Upper lobe of left lung (tissue), 6 donors: Measurements from ENCODE around the gene ITPKC. TPM values are rescaled to one million over a fixed set of nuclear protein-coding genes. Genes with fewer than 3 reads are reported as not detected.
"Not testable (repeated sequence)": the region's sequence is repeated elsewhere in the genome, so short reads cannot be mapped to it uniquely, and the experiment has no call there.

Experiments used
- ATAC-seq, 2 donors: fragments of 200-7000 bp; cut with Tn5 transposase; one replicate each; pipeline ENCODE4 v1.9.1; 2022; ENCODE audit warnings: mild to moderate bottlenecking in 2 of 2, moderate library complexity in 2 of 2; ENCODE audit not compliant: low FRiP score in 2 of 2
- DNase-seq, 2 donors: peaks; one replicate each; pipeline ENCODE4 v3.0.0-alpha.2; 2019 to 2020
- H3K27ac ChIP-seq, 4 donors: fragments of 200-600 bp; sonication (generic); one replicate each; pipeline ENCODE4 v1.5.1; 2016 to 2019
- H3K27me3 ChIP-seq, 4 donors: fragments of 200-600 bp; sonication (generic); one replicate each; pipeline ENCODE4 v1.5.1; 2017 to 2019
- H3K36me3 ChIP-seq, 4 donors: fragments of 200-600 bp; sonication (generic); one replicate each; pipeline ENCODE4 v1.5.1; 2016 to 2019
- H3K4me1 ChIP-seq, 4 donors: fragments of 200-600 bp; sonication (generic); one replicate each; pipeline ENCODE4 v1.5.1; 2018 to 2019
- H3K4me3 ChIP-seq, 4 donors: fragments of 200-600 bp; sonication (generic); one replicate each; pipeline ENCODE4 v1.5.1; 2017 to 2019; ENCODE audit warnings: mild to moderate bottlenecking in 2 of 4, moderate library complexity in 1 of 4
- H3K9me3 ChIP-seq, 4 donors: fragments of 200-600 bp; sonication (generic); one replicate each; pipeline ENCODE4 v1.5.1; 2018 to 2019
- EP300 ChIP-seq, 4 donors: sonication (generic); formaldehyde crosslinking; IDR thresholded peaks; one replicate each; pipeline ENCODE4 v1.5.1; 2017; ENCODE audit warnings: antibody characterized with exemption in 4 of 4, control low read depth in 2 of 4
- POLR2A ChIP-seq, 4 donors: fragments of 450-650 bp; IDR thresholded peaks; one replicate each; pipeline ENCODE4 v1.5.1; 2016 to 2017; ENCODE audit warnings: antibody characterized with exemption in 4 of 4, mild to moderate bottlenecking in 2 of 4
- POLR2AphosphoS5 ChIP-seq, 2 donors: sonication (generic); formaldehyde crosslinking; IDR thresholded peaks; one replicate each; pipeline ENCODE4 v1.5.1; 2017; ENCODE audit warnings: antibody characterized with exemption in 2 of 2
- WGBS, 2 donors: methylation state at CpG; one replicate each; pipeline ENCODE4 v1.1.5; 2017 to 2018; 5-methylcytosine and 5-hydroxymethylcytosine counted together
- total RNA-seq, 6 donors: library from RNA; depleted of rRNA in 4 of 6; stranded (reverse); fragments of >200 nt in 4 of 6; gene quantifications; one replicate each; pipeline versions ENCODE4 v1.1.0 to v1.2.1, GENCODE V29; 2016 to 2021
- TF ChIP-seq, protein P1 (sequence below), 6 experiments: fragments of 450-650 bp in 4 of 6; fragments of 200-600 bp in 2 of 6; sonication (generic) in 2 of 6; IDR thresholded peaks; one replicate each; pipeline ENCODE4 v1.5.1; 2016 to 2019; ENCODE audit warnings: antibody characterized with exemption in 6 of 6
- donor health status: DM: no; HTN: no; CAD: no; lungs with moderate emphysema.
- donor health status: DM: no; HTN: yes; CAD: no; lungs with severe emphysema.

Gene ITPKC
- total RNA-seq, 6 donors from 2014 or later: 38.4 to 76.0 (median 55.2) TPM

DNA sequence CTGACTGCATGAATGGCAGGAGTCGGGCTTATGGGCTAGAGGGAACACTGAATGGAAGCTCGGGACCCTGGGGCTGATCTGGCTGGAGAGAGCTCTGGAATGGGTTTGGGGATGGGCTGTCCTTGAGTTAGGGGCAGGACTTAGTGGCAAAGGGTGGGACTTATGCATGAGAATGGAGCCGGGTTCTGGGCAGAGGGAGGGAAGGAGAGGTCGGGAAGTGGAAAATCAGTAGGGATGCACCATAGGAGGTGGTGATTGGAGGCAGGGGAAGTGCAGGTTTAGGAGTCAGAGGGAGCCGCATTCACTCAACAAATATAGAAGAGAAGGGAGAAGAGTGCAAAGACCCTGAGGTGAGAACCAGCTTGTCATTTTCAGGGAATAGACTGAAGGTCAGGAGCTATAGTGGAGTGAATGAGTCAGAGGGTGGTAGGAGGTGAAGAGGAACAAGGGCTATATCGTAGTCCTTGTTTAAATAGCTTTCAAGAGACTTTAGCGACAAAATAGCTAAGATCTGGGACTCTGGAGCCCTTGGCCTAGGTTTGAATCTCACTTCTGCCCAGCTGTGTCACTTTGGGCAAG, 61.9 kb downstream of the ITPKC start:
- Histone ChIP-seq H3K27ac (peak overlapping the region; percentile 92 to 98 (median 98)), H3K4me1 (peaks cover 13 to 20% (median 18%) of the 10 kb centered on the region in 4 donors), H3K36me3 (peaks cover 0 to 4% (median 2%) of the 10 kb centered on the region in 4 donors), H3K9me3 (no peaks in the 10 kb centered on the region), H3K4me3 (peak overlapping the region; percentile 75 to 90 (median 88)), H3K27me3 (no peaks in the 10 kb centered on the region)
- no peak for ATAC-seq
- TF ChIP-seq EP300 (IDR thresholded peaks at IDR 0.05): no peak
- no peak for TF ChIP-seq POLR2A (IDR thresholded peaks at IDR 0.05)
- no peak for TF ChIP-seq POLR2AphosphoS5 (IDR thresholded peaks at IDR 0.05)
- TF ChIP-seq, protein P1, sequence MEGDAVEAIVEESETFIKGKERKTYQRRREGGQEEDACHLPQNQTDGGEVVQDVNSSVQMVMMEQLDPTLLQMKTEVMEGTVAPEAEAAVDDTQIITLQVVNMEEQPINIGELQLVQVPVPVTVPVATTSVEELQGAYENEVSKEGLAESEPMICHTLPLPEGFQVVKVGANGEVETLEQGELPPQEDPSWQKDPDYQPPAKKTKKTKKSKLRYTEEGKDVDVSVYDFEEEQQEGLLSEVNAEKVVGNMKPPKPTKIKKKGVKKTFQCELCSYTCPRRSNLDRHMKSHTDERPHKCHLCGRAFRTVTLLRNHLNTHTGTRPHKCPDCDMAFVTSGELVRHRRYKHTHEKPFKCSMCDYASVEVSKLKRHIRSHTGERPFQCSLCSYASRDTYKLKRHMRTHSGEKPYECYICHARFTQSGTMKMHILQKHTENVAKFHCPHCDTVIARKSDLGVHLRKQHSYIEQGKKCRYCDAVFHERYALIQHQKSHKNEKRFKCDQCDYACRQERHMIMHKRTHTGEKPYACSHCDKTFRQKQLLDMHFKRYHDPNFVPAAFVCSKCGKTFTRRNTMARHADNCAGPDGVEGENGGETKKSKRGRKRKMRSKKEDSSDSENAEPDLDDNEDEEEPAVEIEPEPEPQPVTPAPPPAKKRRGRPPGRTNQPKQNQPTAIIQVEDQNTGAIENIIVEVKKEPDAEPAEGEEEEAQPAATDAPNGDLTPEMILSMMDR (IDR thresholded peaks at IDR 0.05): no peak
- 10 to 13% methylated on average over 7 of the region's 7 CpGs for WGBS, 2 donors
- no peak for DNase-seq

DNA sequence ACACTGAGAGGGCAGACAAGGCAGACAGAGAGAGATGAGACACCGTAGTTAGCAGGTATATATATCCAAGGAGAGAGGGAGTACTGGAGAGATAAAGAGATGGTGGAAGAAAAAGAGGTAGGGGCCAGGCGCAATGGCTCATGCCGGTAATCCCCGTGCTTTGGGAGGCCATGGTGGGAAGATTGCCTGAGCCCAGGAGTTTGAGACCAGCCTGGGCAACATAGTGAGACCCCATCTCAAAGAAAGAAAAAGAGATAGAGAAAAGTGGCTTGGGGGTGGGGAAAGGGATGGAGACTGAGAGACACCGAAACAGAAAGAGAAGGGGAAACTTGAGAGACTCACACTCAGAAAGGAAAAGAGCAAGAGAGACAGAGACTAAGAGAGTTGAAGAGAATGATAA, 63.7 kb downstream of the ITPKC start:
- no peak for DNase-seq
- no peak for ATAC-seq
- Histone ChIP-seq H3K27me3 (no peaks in the 10 kb centered on the region), H3K36me3 (peaks cover 0 to 15% (median 9%) of the 10 kb centered on the region in 4 donors), H3K27ac (no peak overlapping the region), H3K9me3 (no peaks in the 10 kb centered on the region), H3K4me3 (no peak overlapping the region), H3K4me1 (peaks cover 13 to 20% (median 18%) of the 10 kb centered on the region in 4 donors)
- 92 to 96% methylated on average over 5 of the region's 5 CpGs for WGBS, 2 donors
- TF ChIP-seq, protein P1 (IDR thresholded peaks at IDR 0.05): no peak
- TF ChIP-seq POLR2AphosphoS5 (IDR thresholded peaks at IDR 0.05): no peak
- no peak for TF ChIP-seq EP300 (IDR thresholded peaks at IDR 0.05)
- TF ChIP-seq POLR2A (IDR thresholded peaks at IDR 0.05): no peak

DNA sequence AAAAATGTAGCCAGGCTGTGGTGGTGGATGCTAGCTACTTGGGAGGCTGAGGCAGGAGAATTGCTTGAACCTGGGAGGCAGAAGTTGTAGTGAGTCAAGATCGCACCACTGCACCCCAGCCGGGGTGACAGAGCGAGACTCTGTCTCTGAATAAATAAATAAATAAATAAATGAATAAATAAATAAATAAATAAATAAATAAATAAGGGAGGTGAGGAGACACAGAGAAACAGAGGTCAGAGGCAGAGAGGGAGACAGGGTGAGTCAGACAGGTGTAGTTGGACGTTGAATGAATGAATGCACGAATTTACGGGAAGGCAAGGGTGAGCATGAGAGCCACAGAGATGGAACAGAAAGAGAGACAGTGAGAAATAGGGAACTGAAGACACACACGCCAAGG, 64.2 kb downstream of the ITPKC start:
- no peak overlapping the region for H3K4me3 ChIP-seq

DNA sequence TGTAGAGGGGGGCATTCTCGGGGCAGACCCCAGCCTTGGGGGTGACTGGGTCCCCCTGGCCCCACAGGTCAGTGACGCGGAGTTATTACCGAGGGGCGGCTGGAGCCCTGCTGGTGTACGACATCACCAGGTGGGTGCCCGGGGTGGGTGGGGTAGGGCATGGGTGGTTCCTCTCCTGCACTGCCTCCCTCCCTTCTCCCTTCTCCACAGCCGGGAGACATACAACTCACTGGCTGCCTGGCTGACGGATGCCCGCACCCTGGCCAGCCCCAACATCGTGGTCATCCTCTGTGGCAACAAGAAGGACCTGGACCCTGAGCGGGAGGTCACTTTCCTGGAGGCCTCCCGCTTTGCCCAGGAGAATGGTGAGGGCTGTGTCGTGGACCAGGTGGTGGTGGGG, 66.8 kb downstream of the ITPKC start:
- Histone ChIP-seq H3K27me3 (no peaks in the 10 kb centered on the region), H3K27ac (no peak overlapping the region), H3K9me3 (no peaks in the 10 kb centered on the region), H3K4me3 (no peak overlapping the region), H3K4me1 (peaks cover 6 to 9% (median 7%) of the 10 kb centered on the region in 4 donors), H3K36me3 (peaks cover 0 to 30% (median 16%) of the 10 kb centered on the region in 4 donors)
- DNase-seq (peak in 1 of 2 donors; percentile 55), ATAC-seq (no peak)
- TF ChIP-seq, protein P1 (IDR thresholded peaks at IDR 0.05): no peak
- no peak for TF ChIP-seq POLR2A (IDR thresholded peaks at IDR 0.05)
- TF ChIP-seq POLR2AphosphoS5 (IDR thresholded peaks at IDR 0.05): no peak
- no peak for TF ChIP-seq EP300 (IDR thresholded peaks at IDR 0.05)
- 90 to 95% methylated on average over 5 to 12 of the region's 14 CpGs for WGBS, 2 donors

More for the DNA sequence above, 64.2 kb downstream of the ITPKC start:
- WGBS, 2 donors: 90 to 96% methylated on average over 7 of the region's 7 CpGs
- no peak overlapping the region for H3K27ac ChIP-seq
- no peak for TF ChIP-seq EP300 (IDR thresholded peaks at IDR 0.05)
- TF ChIP-seq, protein P1 (IDR thresholded peaks at IDR 0.05): no peak
- no peak for TF ChIP-seq POLR2A (IDR thresholded peaks at IDR 0.05)
- TF ChIP-seq POLR2AphosphoS5 (IDR thresholded peaks at IDR 0.05): no peak
- H3K9me3 ChIP-seq: no peaks in the 10 kb centered on the region
- DNase-seq (no peak), ATAC-seq (no peak)
- H3K4me1 ChIP-seq: peaks cover 13 to 20% (median 18%) of the 10 kb centered on the region in 4 donors
- H3K27me3 ChIP-seq: no peaks in the 10 kb centered on the region
- peaks cover 0 to 18% (median 9%) of the 10 kb centered on the region in 4 donors for H3K36me3 ChIP-seq

DNA sequence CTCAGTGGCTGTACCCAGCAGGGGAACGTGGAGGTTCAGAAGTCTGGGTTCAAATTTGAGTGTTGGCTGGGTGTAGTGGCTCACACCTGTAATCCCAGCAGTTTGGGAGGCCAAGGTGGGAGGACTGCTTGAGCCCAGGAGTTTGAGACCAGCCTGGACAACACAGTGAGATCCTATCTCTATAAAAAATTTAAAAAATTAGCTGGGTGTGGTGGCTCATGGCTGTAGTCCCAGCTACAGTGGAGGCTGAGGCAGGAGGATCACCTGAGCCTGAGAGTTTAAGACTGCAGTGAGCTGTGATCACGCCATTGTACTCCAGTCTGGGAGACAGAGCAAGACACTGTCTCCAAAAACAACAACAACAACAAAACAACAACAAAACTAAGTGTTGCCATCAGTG, 67.2 kb downstream of the ITPKC start:
- not testable (repeated sequence) for H3K9me3 ChIP-seq

More for the DNA sequence above, 67.2 kb downstream of the ITPKC start:
- ATAC-seq, H3K27ac ChIP-seq, H3K27me3 ChIP-seq, H3K4me3 ChIP-seq, H3K4me1 ChIP-seq, DNase-seq: not testable (repeated sequence)
- WGBS, 2 donors: 100% methylated on average over 1 to 2 of the region's 2 CpGs
- H3K36me3 ChIP-seq: peaks cover 0 to 30% (median 16%) of the 10 kb centered on the region in 4 donors
